Bronchial epithelial cell (primary cell): ENCODE measurements around the gene TRAPPC4. TPM values are rescaled to one million over a fixed set of nuclear protein-coding genes. Genes with fewer than 3 reads are reported as not detected.

ENCODE experiments used
- total RNA-seq: library from RNA; depleted of rRNA; stranded (reverse); fragments of >200 nt; gene quantifications from 2 replicates; pipeline ENCODE4 v1.2.1, GENCODE V29; 2014

TRAPPC4 gene
- total RNA-seq, 1 donor from 2014 or later: 115 TPM

Other genes starting within 250 kb of the TRAPPC4 start
- gene DDX6, start 227.6 kb upstream of the TRAPPC4 start, total RNA-seq: 87.9 and 91.3 TPM in 2 replicates
- gene CXCR5, start 134.9 kb upstream of the TRAPPC4 start, total RNA-seq: not detected in 2 replicates
- 22.6 and 38.5 TPM in 2 replicates for gene BCL9L, start 92.8 kb upstream of the TRAPPC4 start, total RNA-seq
- 0.13 TPM in 1 of 2 replicates, not detected in the other for gene UPK2, start 62.5 kb upstream of the TRAPPC4 start, total RNA-seq
- not detected in 2 replicates for gene FOXR1, start 47.0 kb upstream of the TRAPPC4 start, total RNA-seq
- 21.3 and 22.5 TPM in 2 replicates for gene CENATAC, start 20.6 kb upstream of the TRAPPC4 start, total RNA-seq
- gene RPS25, start 423 bp upstream of the TRAPPC4 start, total RNA-seq: 529 and 1,126 TPM in 2 replicates
- gene SLC37A4, start 12.1 kb downstream of the TRAPPC4 start, total RNA-seq: 9.9 and 11.6 TPM in 2 replicates
- 292 and 301 TPM in 2 replicates for gene HYOU1, start 38.4 kb downstream of the TRAPPC4 start, total RNA-seq
- gene VPS11, start 49.1 kb downstream of the TRAPPC4 start, total RNA-seq: 24.5 and 27.0 TPM in 2 replicates
- 6.3 and 10.0 TPM in 2 replicates for gene HMBS, start 66.1 kb downstream of the TRAPPC4 start, total RNA-seq
- gene DPAGT1, start 83.1 kb downstream of the TRAPPC4 start, total RNA-seq: 9.5 and 12.1 TPM in 2 replicates
- gene C2CD2L, start 88.6 kb downstream of the TRAPPC4 start, total RNA-seq: 1.3 and 2.3 TPM in 2 replicates
- gene HINFP, start 102.8 kb downstream of the TRAPPC4 start, total RNA-seq: 12.4 TPM in 2 replicates
- under 0.01 and 0.13 TPM in 2 replicates for gene ABCG4, start 130.3 kb downstream of the TRAPPC4 start, total RNA-seq
- gene NLRX1, start 150.0 kb downstream of the TRAPPC4 start, total RNA-seq: 13.7 and 44.8 TPM in 2 replicates
- gene NHERF4, start 166.7 kb downstream of the TRAPPC4 start, total RNA-seq: 0.13 TPM in 1 of 2 replicates, not detected in the other
- gene CBL, start 187.6 kb downstream of the TRAPPC4 start, total RNA-seq: 5.5 and 6.4 TPM in 2 replicates